Measurements from ENCODE around the gene SLC27A5.

SLC27A5 gene, protein sequence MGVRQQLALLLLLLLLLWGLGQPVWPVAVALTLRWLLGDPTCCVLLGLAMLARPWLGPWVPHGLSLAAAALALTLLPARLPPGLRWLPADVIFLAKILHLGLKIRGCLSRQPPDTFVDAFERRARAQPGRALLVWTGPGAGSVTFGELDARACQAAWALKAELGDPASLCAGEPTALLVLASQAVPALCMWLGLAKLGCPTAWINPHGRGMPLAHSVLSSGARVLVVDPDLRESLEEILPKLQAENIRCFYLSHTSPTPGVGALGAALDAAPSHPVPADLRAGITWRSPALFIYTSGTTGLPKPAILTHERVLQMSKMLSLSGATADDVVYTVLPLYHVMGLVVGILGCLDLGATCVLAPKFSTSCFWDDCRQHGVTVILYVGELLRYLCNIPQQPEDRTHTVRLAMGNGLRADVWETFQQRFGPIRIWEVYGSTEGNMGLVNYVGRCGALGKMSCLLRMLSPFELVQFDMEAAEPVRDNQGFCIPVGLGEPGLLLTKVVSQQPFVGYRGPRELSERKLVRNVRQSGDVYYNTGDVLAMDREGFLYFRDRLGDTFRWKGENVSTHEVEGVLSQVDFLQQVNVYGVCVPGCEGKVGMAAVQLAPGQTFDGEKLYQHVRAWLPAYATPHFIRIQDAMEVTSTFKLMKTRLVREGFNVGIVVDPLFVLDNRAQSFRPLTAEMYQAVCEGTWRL

GRCh38 chr19:58511353-58512208 is at the start of gene SLC27A5:
SLC27A5 (minus strand) TSS chr19:58511992; CDS start chr19:58511955, 37 bp downstream.
- no peak for TF ChIP-seq CTCF (conservative IDR thresholded peaks at IDR 0.05)
- peak within 1 kb of the TSS; percentile 91; the same call in 1 of the 2 replicates for H3K27ac ChIP-seq

- no peak overlapping the region; the same call in 1 of the 2 replicates for H3K27ac ChIP-seq
- no peak for TF ChIP-seq CTCF (conservative IDR thresholded peaks at IDR 0.05)
Measured at GRCh38 chr19:58560921-58561320, 49.1 kb upstream of the SLC27A5 start.

DNA sequence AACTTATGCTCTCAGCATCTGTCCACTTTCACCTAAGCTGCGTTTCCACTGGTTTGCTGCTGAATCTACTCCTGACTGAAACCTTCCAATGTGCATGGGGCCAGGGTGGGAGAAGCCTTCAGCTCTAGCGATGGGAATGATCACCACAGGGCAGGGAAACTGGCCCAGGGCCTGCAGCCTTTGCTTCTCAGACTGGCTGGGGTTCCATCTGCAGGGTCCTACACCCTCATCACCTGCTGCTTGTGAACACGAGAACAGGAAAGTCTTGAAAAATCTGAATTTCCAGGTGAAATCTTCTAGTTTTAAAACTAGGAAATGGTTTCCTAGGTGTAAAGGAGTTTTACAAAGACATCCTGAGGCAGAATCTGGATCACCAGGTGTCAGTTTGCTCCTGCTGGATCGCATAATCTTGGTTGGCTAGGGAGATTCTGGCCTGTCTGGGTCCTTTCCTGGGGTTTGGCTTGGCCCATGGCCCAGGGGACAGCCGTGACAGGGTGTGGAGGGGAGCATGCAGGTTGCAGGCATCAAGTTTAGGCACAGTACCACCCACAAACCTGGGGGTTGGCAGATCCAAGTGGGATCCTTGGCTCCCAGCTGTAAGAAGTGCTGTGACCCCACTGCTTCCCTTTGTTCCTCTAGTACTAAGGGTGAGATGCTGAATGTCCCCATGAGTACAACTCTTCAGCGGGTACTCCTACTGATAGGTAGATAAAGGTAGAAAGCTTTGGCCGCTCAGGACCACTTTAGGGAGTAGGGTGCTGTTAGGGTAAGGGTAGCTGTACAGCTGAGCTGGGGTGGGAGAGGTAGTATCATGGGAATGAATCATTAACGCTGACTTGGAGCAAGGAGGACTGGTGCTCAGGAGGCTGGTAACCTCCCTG is 48.5 kb upstream of the SLC27A5 start:
- peak overlapping the region; percentile 100 for H3K27ac ChIP-seq
- TF ChIP-seq CTCF (conservative IDR thresholded peaks at IDR 0.05): no peak

DNA sequence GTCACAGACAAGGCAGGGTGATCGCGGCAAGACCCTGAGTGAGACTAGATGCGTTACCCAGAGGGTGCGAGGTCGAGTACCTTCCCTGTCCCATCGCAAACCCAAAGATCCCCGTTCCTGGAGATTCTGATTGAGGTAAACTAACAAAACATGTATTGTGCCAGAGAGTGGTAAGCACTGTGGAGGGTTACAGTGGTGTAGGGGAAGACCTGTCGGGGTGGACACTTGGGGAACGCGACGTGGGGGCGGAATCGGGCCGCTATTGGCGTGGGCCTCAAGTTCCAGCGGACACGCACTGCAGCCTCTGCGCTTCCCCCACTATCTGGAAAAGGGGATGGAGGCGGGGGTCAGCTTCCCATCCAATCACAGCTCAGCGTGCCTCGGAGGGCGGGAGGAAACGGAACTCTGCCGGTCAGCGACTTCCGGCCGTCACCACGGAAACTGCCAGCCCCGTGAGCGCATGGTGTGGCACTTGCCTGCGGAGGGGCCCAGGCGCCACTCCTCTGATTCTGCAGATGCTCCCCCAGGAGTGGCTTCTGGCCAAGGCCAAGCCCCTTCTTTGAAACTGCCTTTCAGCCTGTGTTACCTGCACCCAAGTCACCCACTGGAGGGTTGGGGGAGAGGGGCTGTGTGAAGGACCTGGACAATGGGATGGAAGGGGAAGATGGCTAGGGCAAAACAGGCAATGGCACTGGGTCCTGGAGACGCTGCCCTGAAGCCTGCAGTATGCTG is 47.6 kb upstream of the SLC27A5 start:
- no peak for TF ChIP-seq CTCF (conservative IDR thresholded peaks at IDR 0.05)
- peak overlapping the region; percentile 100 for H3K27ac ChIP-seq

GRCh38 chr19:58558623-58559274 is 47.0 kb upstream of the SLC27A5 start:
- no peak for TF ChIP-seq CTCF (conservative IDR thresholded peaks at IDR 0.05)
- H3K27ac ChIP-seq: peak overlapping the region; percentile 100

DNA sequence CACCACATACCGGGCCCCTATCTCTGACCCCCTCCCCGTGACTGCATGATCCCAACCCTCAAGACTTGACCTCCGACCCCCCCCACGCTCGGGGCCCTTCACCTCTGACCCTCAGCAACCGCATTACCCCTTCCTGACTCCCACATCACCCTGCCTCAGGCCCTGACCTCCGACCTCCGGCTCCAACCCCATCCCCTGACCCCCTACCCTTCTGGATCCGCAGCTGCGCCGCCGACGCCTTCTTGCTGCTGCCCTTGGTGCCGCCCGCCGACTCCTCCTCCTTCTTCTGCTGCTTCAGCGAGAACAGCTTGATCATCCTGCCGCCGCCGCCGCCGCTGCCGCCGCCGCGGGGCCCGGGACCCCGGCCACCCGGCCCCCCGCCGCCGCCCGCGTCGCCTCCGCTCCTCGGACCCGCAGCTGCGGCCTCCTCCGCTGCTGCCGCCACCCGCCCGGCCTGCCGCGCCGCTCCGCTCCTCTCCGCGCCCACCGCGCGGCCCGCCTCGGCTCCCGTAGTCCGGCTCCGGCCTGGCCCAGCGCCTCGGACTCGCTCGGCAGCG is 46.4 kb upstream of the SLC27A5 start, which contains the start of gene UBE2M:
Gene UBE2M, minus strand, starts transcription at position 546 of the 557 bp plus-strand sequence. Its CDS starts 230 bp downstream, at position 316.
- no peak for TF ChIP-seq CTCF (conservative IDR thresholded peaks at IDR 0.05)

More for the DNA sequence above, 46.4 kb upstream of the SLC27A5 start, which contains the start of gene UBE2M:
- H3K27ac ChIP-seq: peak within 1 kb of the TSS; percentile 100
